CD4-positive, alpha-beta T cell (primary cell): ENCODE data around the gene PDGFD. TPM values are rescaled to one million over a fixed set of nuclear protein-coding genes. Genes with fewer than 3 reads are reported as not detected.

ENCODE experiments used
- ATAC-seq: fragments of 200-7000 bp; cut with Tn5 transposase; one replicate; pipeline ENCODE4 v1.10.0; 2022; ENCODE audit warnings: mild to moderate bottlenecking; ENCODE audit not compliant: poor library complexity
- CTCF ChIA-PET: fragments of 350-600 bp; sonication (Branson Sonifier 250); formaldehyde crosslinking; loops from one replicate; lab custom pipeline; 2021; ENCODE audit warnings: antibody characterized with exemption, inconsistent platforms; lab: Charles Lee
- POLR2A ChIA-PET: fragments of 350-600 bp; sonication (Branson Sonifier 250); formaldehyde crosslinking; loops from one replicate; lab custom pipeline; 2021; ENCODE audit warnings: antibody characterized with exemption, inconsistent platforms; lab: Charles Lee
- DNase-seq, 14 experiments: peaks; one replicate each; pipeline ENCODE4 v3.0.0-alpha.2; 2013 to 2020; ENCODE audit warnings: mixed read lengths in 2 of 14
- H3K27ac ChIP-seq, 2 donors: one replicate each; pipeline versions ENCODE4 v1.5.1 to v1.7.0; 2013; ENCODE audit warnings: low read length in 2 of 2, low read depth in 1 of 2, mild to moderate bottlenecking in 1 of 2
- H3K27me3 ChIP-seq, 2 experiments: 1 replicate in 1 of 2; 2 replicates in 1 of 2; pipeline versions ENCODE4 v1.6.1 to v1.7.0; 2013; ENCODE audit warnings: low read length in 2 of 2, control low read depth in 1 of 2, mild to moderate bottlenecking in 1 of 2, moderate library complexity in 1 of 2; ENCODE audit not compliant: insufficient read depth in 2 of 2, control insufficient read depth in 1 of 2
- H3K36me3 ChIP-seq: one replicate; pipeline ENCODE4 v1.6.1; 2013; ENCODE audit warnings: low read length, control low read depth; ENCODE audit not compliant: insufficient read depth
- H3K4me1 ChIP-seq: one replicate; pipeline ENCODE4 v1.6.1; 2013; ENCODE audit warnings: low read length, control low read depth; ENCODE audit not compliant: insufficient read depth
- H3K4me3 ChIP-seq: one replicate; pipeline ENCODE4 v1.5.1; 2013; ENCODE audit warnings: mild to moderate bottlenecking, low read length, moderate library complexity
- H3K9me3 ChIP-seq, 2 experiments: 1 replicate in 1 of 2; 2 replicates in 1 of 2; pipeline versions ENCODE4 v1.6.1 to v1.7.0; 2013; ENCODE audit warnings: low read length in 2 of 2, mild to moderate bottlenecking in 2 of 2, control low read depth in 1 of 2, moderate library complexity in 1 of 2; ENCODE audit not compliant: control insufficient read depth in 1 of 2, insufficient read depth in 1 of 2
- H3K27ac Mint-ChIP-seq: one replicate; pipeline ENCODE4 v1.8.0; 2020; ENCODE audit warnings: mixed read lengths
- H3K27me3 Mint-ChIP-seq: one replicate; pipeline ENCODE4 v1.8.0; 2021; ENCODE audit warnings: mixed read lengths
- H3K36me3 Mint-ChIP-seq: one replicate; pipeline ENCODE4 v1.8.0; 2021; ENCODE audit warnings: low read depth, mixed read lengths
- H3K4me1 Mint-ChIP-seq: one replicate; pipeline ENCODE4 v1.8.0; 2021; ENCODE audit warnings: low read depth, mixed read lengths
- H3K4me3 Mint-ChIP-seq: one replicate; pipeline ENCODE4 v1.8.0; 2020; ENCODE audit warnings: mild to moderate bottlenecking, mixed read lengths
- H3K9me3 Mint-ChIP-seq: one replicate; pipeline ENCODE4 v1.8.0; 2020; ENCODE audit warnings: mixed read lengths
- intact Hi-C, 2 experiments: fragments of 100-400 bp; cut with DNase I in 1 of 2; cut with micrococcal nuclease in 1 of 2; formaldehyde crosslinking; loops; one replicate each; pipeline versions ENCODE4 v1.15.1 to v1.9.0; 2023 to 2025; cut with DNase I, micrococcal nuclease
- total RNA-seq, 174 experiments: library from RNA in 2 of 174; stranded (reverse) in 2 of 174; gene quantifications; one replicate each; pipeline ENCODE4 v1.2.3 and lab custom pipeline; 2021 to 2026
- TF ChIP-seq, protein P1 (sequence below): fragments of 200-600 bp; IDR thresholded peaks from one replicate; pipeline ENCODE4 v1.8.0; 2022; ENCODE audit warnings: antibody characterized with exemption, mild to moderate bottlenecking

The PDGFD gene
- total RNA-seq, 2 experiments from 2014 or later = not detected

DNA sequence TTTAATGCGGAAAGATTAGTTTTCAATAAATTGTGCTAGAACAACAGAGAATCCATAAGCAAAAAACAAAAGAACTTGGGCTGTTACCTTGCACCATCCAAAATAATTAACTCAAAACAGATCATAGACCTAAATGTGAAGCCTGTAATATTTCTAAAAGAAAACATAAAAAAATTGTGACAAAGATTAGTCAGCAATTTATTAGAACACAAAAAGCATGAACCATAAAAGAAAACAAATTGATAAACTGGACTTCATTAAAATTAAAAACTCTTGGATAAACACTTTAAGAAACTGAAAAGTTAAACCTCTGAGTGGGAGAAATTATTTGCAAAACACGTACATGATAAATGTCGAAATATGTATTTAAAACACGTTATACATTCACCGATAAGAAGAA, 106.0 kb downstream of the PDGFD start:
- Mint-ChIP-seq H3K4me3 (no peak overlapping the region), H3K27me3 (no peaks in the 10 kb centered on the region), H3K4me1 (no peaks in the 10 kb centered on the region), H3K9me3 (no peaks in the 10 kb centered on the region), H3K27ac (no peak overlapping the region), H3K36me3 (no peaks in the 10 kb centered on the region)
- H3K9me3 ChIP-seq = no peaks in the 10 kb centered on the region
- no peak overlapping the region for H3K4me3 ChIP-seq
- TF ChIP-seq, protein P1, sequence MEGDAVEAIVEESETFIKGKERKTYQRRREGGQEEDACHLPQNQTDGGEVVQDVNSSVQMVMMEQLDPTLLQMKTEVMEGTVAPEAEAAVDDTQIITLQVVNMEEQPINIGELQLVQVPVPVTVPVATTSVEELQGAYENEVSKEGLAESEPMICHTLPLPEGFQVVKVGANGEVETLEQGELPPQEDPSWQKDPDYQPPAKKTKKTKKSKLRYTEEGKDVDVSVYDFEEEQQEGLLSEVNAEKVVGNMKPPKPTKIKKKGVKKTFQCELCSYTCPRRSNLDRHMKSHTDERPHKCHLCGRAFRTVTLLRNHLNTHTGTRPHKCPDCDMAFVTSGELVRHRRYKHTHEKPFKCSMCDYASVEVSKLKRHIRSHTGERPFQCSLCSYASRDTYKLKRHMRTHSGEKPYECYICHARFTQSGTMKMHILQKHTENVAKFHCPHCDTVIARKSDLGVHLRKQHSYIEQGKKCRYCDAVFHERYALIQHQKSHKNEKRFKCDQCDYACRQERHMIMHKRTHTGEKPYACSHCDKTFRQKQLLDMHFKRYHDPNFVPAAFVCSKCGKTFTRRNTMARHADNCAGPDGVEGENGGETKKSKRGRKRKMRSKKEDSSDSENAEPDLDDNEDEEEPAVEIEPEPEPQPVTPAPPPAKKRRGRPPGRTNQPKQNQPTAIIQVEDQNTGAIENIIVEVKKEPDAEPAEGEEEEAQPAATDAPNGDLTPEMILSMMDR = no peak
- no peak for DNase-seq
- H3K27me3 ChIP-seq = no peaks in the 10 kb centered on the region
- H3K36me3 ChIP-seq = no peaks in the 10 kb centered on the region
- intact Hi-C loops = no loop called here
- H3K27ac ChIP-seq = no peak overlapping the region
- H3K4me1 ChIP-seq = no peaks in the 10 kb centered on the region
- no peak for ATAC-seq
- POLR2A ChIA-PET = no interaction called here
- CTCF ChIA-PET = no interaction called here

DNA sequence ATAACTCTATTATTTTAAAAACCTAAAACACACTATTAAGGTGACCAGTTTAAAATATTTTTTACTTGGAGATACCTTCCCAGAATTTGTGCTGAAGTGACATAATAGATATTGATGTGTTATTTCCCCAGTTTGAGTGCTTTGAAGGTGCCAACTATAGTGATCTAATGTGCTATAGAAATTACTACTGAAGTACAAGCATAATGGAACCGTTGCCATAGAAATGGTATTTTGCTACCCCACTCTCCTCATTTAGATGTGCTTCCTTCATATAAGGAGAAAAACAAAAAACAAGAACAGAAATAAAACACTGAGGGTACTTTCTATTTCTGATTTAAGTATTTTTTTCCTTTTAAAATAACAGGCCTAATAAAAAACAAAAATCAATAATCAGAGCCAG, 108.4 kb downstream of the PDGFD start:
- Mint-ChIP-seq H3K36me3 (no peaks in the 10 kb centered on the region), H3K4me3 (no peak overlapping the region), H3K27me3 (no peaks in the 10 kb centered on the region), H3K27ac (no peak overlapping the region), H3K9me3 (no peaks in the 10 kb centered on the region), H3K4me1 (no peaks in the 10 kb centered on the region)
- Histone ChIP-seq H3K27ac (no peak overlapping the region), H3K27me3 (no peaks in the 10 kb centered on the region), H3K36me3 (no peaks in the 10 kb centered on the region), H3K4me1 (no peaks in the 10 kb centered on the region), H3K4me3 (no peak overlapping the region), H3K9me3 (no peaks in the 10 kb centered on the region)
- CTCF ChIA-PET = no interaction called here
- TF ChIP-seq, protein P1 = no peak
- no peak for ATAC-seq
- intact Hi-C loops = no loop called here
- DNase-seq = no peak
- POLR2A ChIA-PET = no interaction called here

DNA sequence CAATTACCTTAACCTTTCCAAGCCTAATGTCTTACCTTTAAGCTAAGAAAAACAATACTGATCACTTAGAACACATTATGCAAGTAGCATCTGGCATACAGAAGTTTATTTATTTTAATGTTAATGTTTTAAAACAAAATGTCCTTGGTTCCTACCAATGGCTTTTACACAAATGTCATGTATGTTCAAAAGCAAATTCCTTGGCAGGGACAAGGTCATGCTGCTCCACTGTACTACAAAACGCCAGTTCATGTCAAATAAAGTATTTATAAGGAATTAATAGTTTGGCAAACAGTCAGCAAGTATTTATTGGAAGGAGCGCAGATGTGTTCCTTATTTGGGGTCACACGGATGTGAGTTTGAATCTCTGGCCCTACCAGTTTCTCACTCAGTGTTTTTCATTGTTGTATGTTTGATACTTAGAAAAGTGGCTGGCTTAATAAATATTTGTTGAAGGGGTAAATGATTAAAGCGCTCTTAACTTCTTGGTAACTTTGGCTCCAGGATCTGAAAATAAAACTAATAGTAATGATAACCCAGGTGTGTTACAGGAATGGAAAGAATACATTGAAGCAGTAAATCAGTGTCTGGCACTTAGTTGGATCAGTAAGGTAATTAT, 108.9 kb downstream of the PDGFD start:
- Histone ChIP-seq H3K27me3 (no peaks in the 10 kb centered on the region), H3K27ac (no peak overlapping the region), H3K4me1 (no peaks in the 10 kb centered on the region), H3K4me3 (no peak overlapping the region), H3K9me3 (no peaks in the 10 kb centered on the region), H3K36me3 (no peaks in the 10 kb centered on the region)
- Mint-ChIP-seq H3K27ac (no peak overlapping the region), H3K36me3 (no peaks in the 10 kb centered on the region), H3K9me3 (no peaks in the 10 kb centered on the region), H3K4me1 (no peaks in the 10 kb centered on the region), H3K27me3 (no peaks in the 10 kb centered on the region), H3K4me3 (no peak overlapping the region)
- TF ChIP-seq, protein P1 = no peak
- DNase-seq = no peak
- ChIA-PET CTCF (no interaction called here), POLR2A (no interaction called here)
- no peak for ATAC-seq
- intact Hi-C loops = no loop called here
